ENCODE measurements around the gene MGRN1. TPM values are rescaled to one million over a fixed set of nuclear protein-coding genes. Genes with fewer than 3 reads are reported as not detected.

Gene MGRN1
- total RNA-seq, 1 donor from 2014 or later, result 91.5 TPM

DNA sequence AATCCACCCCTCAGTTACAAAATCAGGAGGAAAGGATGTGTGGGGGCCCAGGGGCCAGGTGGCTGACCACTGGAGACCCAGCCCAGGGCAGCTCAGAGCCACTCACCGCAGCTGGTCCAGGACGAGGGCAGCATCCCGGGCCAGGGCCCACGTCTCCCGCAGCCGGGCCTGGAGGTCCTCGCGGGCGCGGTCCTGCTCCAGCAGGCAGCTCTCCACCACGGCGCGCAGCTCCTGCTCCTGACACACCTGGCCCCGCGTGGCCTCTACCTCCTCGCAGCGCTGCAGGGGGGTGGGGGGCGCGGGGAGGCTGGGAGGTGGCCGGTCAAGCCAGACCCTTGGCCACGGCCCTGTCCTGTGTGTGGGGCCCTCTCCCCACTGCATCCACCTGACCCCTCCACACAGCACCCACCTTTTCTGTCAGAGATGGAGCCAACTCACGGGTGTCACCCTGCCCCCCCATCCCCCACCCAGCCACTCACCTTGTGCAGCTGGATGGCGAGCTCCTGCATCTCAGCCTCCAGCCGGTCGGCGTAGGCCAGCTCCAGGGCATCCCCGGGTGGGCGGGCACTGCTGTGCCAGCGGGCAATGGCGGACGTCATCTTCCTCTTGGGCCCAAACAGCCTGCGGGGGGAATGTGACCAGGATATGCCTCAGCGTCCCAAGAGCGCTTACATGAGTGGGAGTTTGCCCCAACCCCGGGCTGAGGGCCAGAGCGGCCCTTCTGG lies 73.9 kb downstream of the MGRN1 start:
- Mint-ChIP-seq H3K27me3 (ENCODE audit: low read depth, unreplicated experiment) (no peaks in the 10 kb centered on the region), H3K4me3 (ENCODE audit: unreplicated experiment) (no peak overlapping the region), H3K9me3 (ENCODE audit: unreplicated experiment) (no peaks in the 10 kb centered on the region), H3K4me1 (ENCODE audit: low read depth, unreplicated experiment) (peaks cover 10% of the 10 kb centered on the region), H3K36me3 (ENCODE audit: low read depth, unreplicated experiment) (peaks cover 10% of the 10 kb centered on the region), H3K27ac (ENCODE audit: unreplicated experiment) (no peak overlapping the region)
- Histone ChIP-seq H3K4me1 (ENCODE audit: insufficient read depth, low read length) (peaks cover 5% of the 10 kb centered on the region), H3K9me3 (ENCODE audit: insufficient read depth, low read depth, low read length) (no peaks in the 10 kb centered on the region), H3K36me3 (ENCODE audit: insufficient read depth, low read length) (peaks cover 21% of the 10 kb centered on the region), H4K20me1 (ENCODE audit: insufficient read depth, low read length) (peaks cover 25% of the 10 kb centered on the region), H3K9ac (ENCODE audit: low read length) (no peak overlapping the region), H3K27ac (ENCODE audit: low read depth, low read length) (no peak overlapping the region), H2AFZ (ENCODE audit: low read depth, low read length) (no peak overlapping the region), H3K27me3 (ENCODE audit: insufficient read depth, low read length) (no peaks in the 10 kb centered on the region), H3K79me2 (ENCODE audit: insufficient read depth, low read length) (peaks cover 16% of the 10 kb centered on the region), H3K4me2 (ENCODE audit: low read length) (no peak overlapping the region), H3K4me3 (ENCODE audit: insufficient read depth, low read depth, low read length) (no peak overlapping the region)
- FAIRE-seq (no peak), DNase-seq (ENCODE audit: low read depth) (no peak)
- TF ChIP-seq CTCF (IDR thresholded peaks at IDR 0.05; ENCODE audit: insufficient read depth, low read depth, low read length) (no peak), EZH2 (IDR thresholded peaks at IDR 0.05; ENCODE audit: insufficient read depth, low read length) (no peak)

DNA sequence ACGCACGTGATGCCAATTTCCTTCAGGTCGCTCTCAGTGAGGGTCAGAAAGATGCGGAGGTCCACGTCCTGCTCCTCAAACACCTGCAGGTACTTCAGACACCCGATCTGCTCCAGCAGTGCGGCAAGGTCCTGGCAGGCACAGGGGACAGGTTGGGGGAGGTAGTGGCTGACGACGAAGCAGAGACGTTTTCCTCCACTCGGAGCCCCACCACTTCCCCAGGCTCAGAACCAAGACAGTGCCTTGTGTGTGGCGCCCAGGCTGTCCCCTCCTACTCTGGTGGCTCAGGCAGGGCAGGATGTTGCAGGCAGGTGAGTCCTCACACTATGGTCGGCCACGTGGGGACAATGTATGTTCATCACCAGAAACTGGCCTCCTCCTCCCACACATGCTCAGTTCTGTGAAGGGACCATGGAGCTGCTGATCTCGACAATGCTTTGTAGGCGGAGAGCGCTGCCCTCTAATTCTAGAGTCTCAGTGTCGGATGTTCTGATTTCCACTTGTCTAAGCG lies 74.5 kb downstream of the MGRN1 start:
- no peak overlapping the region for H3K4me3 ChIP-seq (ENCODE audit: insufficient read depth, low read depth, low read length)
- no peak overlapping the region for H3K27ac Mint-ChIP-seq (ENCODE audit: unreplicated experiment)
- H3K27ac ChIP-seq (ENCODE audit: low read depth, low read length), result no peak overlapping the region
- H3K4me1 Mint-ChIP-seq (ENCODE audit: low read depth, unreplicated experiment), result peaks cover 10% of the 10 kb centered on the region
- DNase-seq (ENCODE audit: low read depth) (no peak), FAIRE-seq (no peak)
- no peak overlapping the region for H3K9ac ChIP-seq (ENCODE audit: low read length)
- no peak overlapping the region for H3K4me3 Mint-ChIP-seq (ENCODE audit: unreplicated experiment)
- TF ChIP-seq CTCF (IDR thresholded peaks at IDR 0.05; ENCODE audit: insufficient read depth, low read depth, low read length), result no peak
- TF ChIP-seq EZH2 (IDR thresholded peaks at IDR 0.05; ENCODE audit: insufficient read depth, low read length), result no peak
- no peaks in the 10 kb centered on the region for H3K9me3 ChIP-seq (ENCODE audit: insufficient read depth, low read depth, low read length)
- H3K4me2 ChIP-seq (ENCODE audit: low read length), result no peak overlapping the region
- peaks cover 21% of the 10 kb centered on the region for H3K36me3 ChIP-seq (ENCODE audit: insufficient read depth, low read length)
- no peaks in the 10 kb centered on the region for H3K27me3 ChIP-seq (ENCODE audit: insufficient read depth, low read length)
- peaks cover 5% of the 10 kb centered on the region for H3K4me1 ChIP-seq (ENCODE audit: insufficient read depth, low read length)
- peaks cover 10% of the 10 kb centered on the region for H3K36me3 Mint-ChIP-seq (ENCODE audit: low read depth, unreplicated experiment)
- no peaks in the 10 kb centered on the region for H3K9me3 Mint-ChIP-seq (ENCODE audit: unreplicated experiment)
- H2AFZ ChIP-seq (ENCODE audit: low read depth, low read length), result no peak overlapping the region
- peaks cover 25% of the 10 kb centered on the region for H4K20me1 ChIP-seq (ENCODE audit: insufficient read depth, low read length)
- H3K79me2 ChIP-seq (ENCODE audit: insufficient read depth, low read length), result peaks cover 11% of the 10 kb centered on the region
- no peaks in the 10 kb centered on the region for H3K27me3 Mint-ChIP-seq (ENCODE audit: low read depth, unreplicated experiment)

Measured in astrocyte (in vitro differentiated cells and primary cell).